DMS53 (cell line): ENCODE results near the gene ACAP3.
"Not testable (repeated sequence)": the region's sequence is repeated elsewhere in the genome, so short reads cannot be mapped to it uniquely, and the experiment has no call there.

Experiments
- DNase-seq: peaks from one replicate; lab custom pipeline; 2025; lab: John Stamatoyannopoulos, UW

The ACAP3 gene

GRCh38 chr1:1330366-1331067 is 22.8 kb upstream of the ACAP3 start:
- peak; percentile 43 for DNase-seq

- DNase-seq = no peak
Observed at GRCh38 chr1:1329304-1330210, 21.8 kb upstream of the ACAP3 start.

GRCh38 chr1:1328254-1328653 is 20.5 kb upstream of the ACAP3 start:
- no peak for DNase-seq

- no peak for DNase-seq
Observed at GRCh38 chr1:1327291-1327690, 19.6 kb upstream of the ACAP3 start.

GRCh38 chr1:1326075-1326605 is 18.4 kb upstream of the ACAP3 start:
- DNase-seq = no peak

- DNase-seq = peak; percentile 76
Observed at GRCh38 chr1:1325288-1326074, 17.8 kb upstream of the ACAP3 start.

- DNase-seq = peak; percentile 98
Observed at GRCh38 chr1:1324524-1325287, 17.0 kb upstream of the ACAP3 start, which contains the start of the genes CPTP and INTS11. Gene CPTP (plus strand): TSS chr1:1324802. CDS start chr1:1326911, 2,109 bp downstream. Gene INTS11 (minus strand): TSS chr1:1324660. CDS start chr1:1324608, 52 bp downstream.

- peak; percentile 87 for DNase-seq
Observed at GRCh38 chr1:1324084-1324523, 16.4 kb upstream of the ACAP3 start.

GRCh38 chr1:1322952-1323351 is 15.2 kb upstream of the ACAP3 start:
- no peak for DNase-seq

- DNase-seq = no peak
Observed at GRCh38 chr1:1322418-1322817, 14.7 kb upstream of the ACAP3 start.

- no peak for DNase-seq
Observed at GRCh38 chr1:1321477-1321876, 13.7 kb upstream of the ACAP3 start.

- no peak for DNase-seq
Observed at GRCh38 chr1:1320666-1321448, 13.1 kb upstream of the ACAP3 start.

- DNase-seq = peak; percentile 43
Observed at GRCh38 chr1:1319646-1319941, 11.9 kb upstream of the ACAP3 start.

- no peak for DNase-seq
Observed at GRCh38 chr1:1318777-1319645, 11.3 kb upstream of the ACAP3 start.

- DNase-seq = peak; percentile 97
Observed at GRCh38 chr1:1318131-1318652, 10.5 kb upstream of the ACAP3 start.

- DNase-seq = no peak
Observed at GRCh38 chr1:1317420-1317819, 9.7 kb upstream of the ACAP3 start.

GRCh38 chr1:1316199-1316598 is 8.5 kb upstream of the ACAP3 start:
- DNase-seq = not testable (repeated sequence)

GRCh38 chr1:1315435-1315954 is 7.8 kb upstream of the ACAP3 start:
- DNase-seq = no peak
